HG02588 (cell line): Measurements from ENCODE around the gene IRF5.
"Not testable (repeated sequence)": the region's sequence is repeated elsewhere in the genome, so short reads cannot be mapped to it uniquely, and the experiment has no call there.

Experiments
- ATAC-seq: cut with Tn5 transposase; IDR thresholded peaks from one replicate; pipeline ENCODE4 v1.9.1; 2021; ENCODE audit warnings: mild to moderate bottlenecking, moderate library complexity; ENCODE audit not compliant: unreplicated experiment

The IRF5 gene

GRCh38 chr7:128954830-128955802 is 17.4 kb downstream of the IRF5 start:
- no peak for ATAC-seq

GRCh38 chr7:128955981-128956380 is 18.3 kb downstream of the IRF5 start:
- ATAC-seq: no peak

- ATAC-seq: no peak
Measured at GRCh38 chr7:128959296-128959695, 21.6 kb downstream of the IRF5 start.

GRCh38 chr7:128961030-128961659 is 23.4 kb downstream of the IRF5 start:
- ATAC-seq: no peak

GRCh38 chr7:128962899-128963298 is 25.2 kb downstream of the IRF5 start:
- ATAC-seq: peak; percentile 22

- ATAC-seq: peak; percentile 79
Measured at GRCh38 chr7:128963327-128963757, 25.6 kb downstream of the IRF5 start.

GRCh38 chr7:128968624-128969023 is 30.9 kb downstream of the IRF5 start:
- no peak for ATAC-seq

GRCh38 chr7:128974241-128974934 is 36.7 kb downstream of the IRF5 start:
- ATAC-seq: no peak

- ATAC-seq: no peak
Measured at GRCh38 chr7:128982105-128982504, 44.4 kb downstream of the IRF5 start.

- no peak for ATAC-seq
Measured at GRCh38 chr7:128985660-128986059, 47.9 kb downstream of the IRF5 start.

GRCh38 chr7:128986609-128987008 is 48.9 kb downstream of the IRF5 start:
- no peak for ATAC-seq

GRCh38 chr7:128988372-128988771 is 50.6 kb downstream of the IRF5 start:
- no peak for ATAC-seq

- no peak for ATAC-seq
Measured at GRCh38 chr7:128989961-128990360, 52.2 kb downstream of the IRF5 start.

- ATAC-seq: no peak
Measured at GRCh38 chr7:128993419-128993818, 55.7 kb downstream of the IRF5 start.

GRCh38 chr7:128994560-128994959 is 56.8 kb downstream of the IRF5 start:
- ATAC-seq: not testable (repeated sequence)

- no peak for ATAC-seq
Measured at GRCh38 chr7:128997181-128997580, 59.5 kb downstream of the IRF5 start.
